Sciatic nerve (tissue), 2 donors: Measurements from ENCODE around the gene PM20D1. TPM values are rescaled to one million over a fixed set of nuclear protein-coding genes. Genes with fewer than 3 reads are reported as not detected.
A peak's percentile ranks its signal among the peaks of the same experiment; 100 is the strongest.
"Not testable (repeated sequence)": the region's sequence is repeated elsewhere in the genome, so short reads cannot be mapped to it uniquely, and the experiment has no call there.

Experiments
- ATAC-seq: fragments of 200-7000 bp; cut with Tn5 transposase; one replicate; pipeline ENCODE4 v1.9.1; 2020; ENCODE audit warnings: mild to moderate bottlenecking, moderate library complexity
- DNase-seq: peaks from one replicate; pipeline ENCODE4 v3.0.0-alpha.2; 2020; ENCODE audit warnings: low spot score
- intact Hi-C: fragments of 100-400 bp; cut with DNase I; formaldehyde crosslinking; loops from one replicate; pipeline ENCODE4 v1.14.2; 2022
- total RNA-seq: library from RNA; stranded (reverse); fragmentation: NEBNext Ultra II Directional; extraction: Animal tissue kit (Norgen Biotek cat#: 25700); gene quantifications from one replicate; pipeline ENCODE4 v1.2.1, GENCODE V29; 2021
- donor health status: DM: no; HTN: no; CAD: no.
- donor health status: DM: no; HTN: no; CAD: no.

The PM20D1 gene
- total RNA-seq, 1 donor from 2014 or later: 3.9 TPM

- DNase-seq (no peak), ATAC-seq (no peak)
- intact Hi-C loops: no loop called here
Measured at GRCh38 chr1:205851993-205852392, 2.1 kb upstream of the PM20D1 start.

- intact Hi-C loops: no loop called here
- ATAC-seq (no peak), DNase-seq (no peak)
Measured at GRCh38 chr1:205843036-205843859, 6.7 kb downstream of the PM20D1 start.

- intact Hi-C loops: no loop called here
- ATAC-seq (no peak), DNase-seq (no peak)
Measured at GRCh38 chr1:205842229-205842628, 7.7 kb downstream of the PM20D1 start.

GRCh38 chr1:205840146-205840923 is 9.6 kb downstream of the PM20D1 start:
- intact Hi-C loops: no loop called here
- DNase-seq: no peak
- ATAC-seq: no peak

GRCh38 chr1:205837382-205837970 is 12.5 kb downstream of the PM20D1 start:
- intact Hi-C loops: no loop called here
- no peak for ATAC-seq

GRCh38 chr1:205834751-205835150 is 15.2 kb downstream of the PM20D1 start:
- DNase-seq (no peak), ATAC-seq (no peak)
- intact Hi-C loops: no loop called here

More at GRCh38 chr1:205837382-205837970, 12.5 kb downstream of the PM20D1 start:
- DNase-seq: no peak

- intact Hi-C loops: no loop called here
- ATAC-seq (peak; percentile 62), DNase-seq (no peak)
Measured at GRCh38 chr1:205832326-205832751, 17.6 kb downstream of the PM20D1 start.

- intact Hi-C loops: no loop called here
- ATAC-seq: no peak
- DNase-seq: no peak
Measured at GRCh38 chr1:205827623-205828022, 22.3 kb downstream of the PM20D1 start.

GRCh38 chr1:205826995-205827394 is 22.9 kb downstream of the PM20D1 start:
- intact Hi-C loops: no loop called here
- DNase-seq (no peak), ATAC-seq (peak; percentile 24)

- ATAC-seq: peak; percentile 39
Measured at GRCh38 chr1:205826016-205826806, 23.7 kb downstream of the PM20D1 start.

GRCh38 chr1:205824180-205824579 is 25.8 kb downstream of the PM20D1 start:
- ATAC-seq: no peak
- no peak for DNase-seq
- intact Hi-C loops: loop anchor here (1.0 kb wide), 1 partner anchor 17 kb away; no protein-coding TSS in a partner anchor

More at GRCh38 chr1:205826016-205826806, 23.7 kb downstream of the PM20D1 start:
- no peak for DNase-seq
- intact Hi-C loops: no loop called here

GRCh38 chr1:205823260-205823659 is 26.7 kb downstream of the PM20D1 start:
- ATAC-seq, intact Hi-C loops, DNase-seq: not testable (repeated sequence)

GRCh38 chr1:205822397-205822796 is 27.5 kb downstream of the PM20D1 start:
- ATAC-seq: no peak
- intact Hi-C loops: no loop called here
- no peak for DNase-seq

GRCh38 chr1:205817988-205818387 is 31.9 kb downstream of the PM20D1 start:
- ATAC-seq (no peak), DNase-seq (no peak)
- intact Hi-C loops: no loop called here

- DNase-seq (no peak), ATAC-seq (no peak)
- intact Hi-C loops: no loop called here
Measured at GRCh38 chr1:205817364-205817763, 32.6 kb downstream of the PM20D1 start.

GRCh38 chr1:205813755-205814058 is 36.2 kb downstream of the PM20D1 start:
- intact Hi-C loops: no loop called here
- DNase-seq: no peak
- no peak for ATAC-seq

GRCh38 chr1:205812878-205813754 is 36.8 kb downstream of the PM20D1 start, which contains the start of gene SLC41A1:
TSS of gene SLC41A1 (minus strand) at chr1:205813198. CDS start at chr1:205810441, 2,757 bp downstream.
- DNase-seq: peak; percentile 96
- intact Hi-C loops: no loop called here
- peak; percentile 98 for ATAC-seq

- no peak for DNase-seq
- ATAC-seq: peak; percentile 35
- intact Hi-C loops: no loop called here
Measured at GRCh38 chr1:205812271-205812877, 37.6 kb downstream of the PM20D1 start.
